Upper lobe of left lung (tissue), 6 donors: Measurements from ENCODE around the gene SNTB2. TPM values are rescaled to one million over a fixed set of nuclear protein-coding genes. Genes with fewer than 3 reads are reported as not detected.
A peak's percentile ranks its signal among the peaks of the same experiment; 100 is the strongest.

ENCODE experiments used
- ATAC-seq, 2 donors: fragments of 200-7000 bp; cut with Tn5 transposase; one replicate each; pipeline ENCODE4 v1.9.1; 2022; ENCODE audit warnings: mild to moderate bottlenecking in 2 of 2, moderate library complexity in 2 of 2; ENCODE audit not compliant: low FRiP score in 2 of 2
- DNase-seq, 2 donors: peaks; one replicate each; pipeline ENCODE4 v3.0.0-alpha.2; 2019 to 2020
- H3K27ac ChIP-seq, 4 donors: fragments of 200-600 bp; sonication (generic); one replicate each; pipeline ENCODE4 v1.5.1; 2016 to 2019
- H3K27me3 ChIP-seq, 4 donors: fragments of 200-600 bp; sonication (generic); one replicate each; pipeline ENCODE4 v1.5.1; 2017 to 2019
- H3K36me3 ChIP-seq, 4 donors: fragments of 200-600 bp; sonication (generic); one replicate each; pipeline ENCODE4 v1.5.1; 2016 to 2019
- H3K4me1 ChIP-seq, 4 donors: fragments of 200-600 bp; sonication (generic); one replicate each; pipeline ENCODE4 v1.5.1; 2018 to 2019
- H3K4me3 ChIP-seq, 4 donors: fragments of 200-600 bp; sonication (generic); one replicate each; pipeline ENCODE4 v1.5.1; 2017 to 2019; ENCODE audit warnings: mild to moderate bottlenecking in 2 of 4, moderate library complexity in 1 of 4
- H3K9me3 ChIP-seq, 4 donors: fragments of 200-600 bp; sonication (generic); one replicate each; pipeline ENCODE4 v1.5.1; 2018 to 2019
- CTCF ChIP-seq, 6 experiments: fragments of 450-650 bp in 4 of 6; fragments of 200-600 bp in 2 of 6; sonication (generic) in 2 of 6; IDR thresholded peaks; one replicate each; pipeline ENCODE4 v1.5.1; 2016 to 2019; ENCODE audit warnings: antibody characterized with exemption in 6 of 6
- EP300 ChIP-seq, 4 donors: sonication (generic); formaldehyde crosslinking; IDR thresholded peaks; one replicate each; pipeline ENCODE4 v1.5.1; 2017; ENCODE audit warnings: antibody characterized with exemption in 4 of 4, control low read depth in 2 of 4
- POLR2A ChIP-seq, 4 donors: fragments of 450-650 bp; IDR thresholded peaks; one replicate each; pipeline ENCODE4 v1.5.1; 2016 to 2017; ENCODE audit warnings: antibody characterized with exemption in 4 of 4, mild to moderate bottlenecking in 2 of 4
- POLR2AphosphoS5 ChIP-seq, 2 donors: sonication (generic); formaldehyde crosslinking; IDR thresholded peaks; one replicate each; pipeline ENCODE4 v1.5.1; 2017; ENCODE audit warnings: antibody characterized with exemption in 2 of 2
- WGBS, 2 donors: methylation state at CpG; one replicate each; pipeline ENCODE4 v1.1.5; 2017 to 2018; 5-methylcytosine and 5-hydroxymethylcytosine counted together
- total RNA-seq, 6 donors: library from RNA; depleted of rRNA in 4 of 6; stranded (reverse); fragments of >200 nt in 4 of 6; gene quantifications; one replicate each; pipeline versions ENCODE4 v1.1.0 to v1.2.1, GENCODE V29; 2016 to 2021
- donor health status: DM: no; HTN: no; CAD: no; lungs with moderate emphysema.
- donor health status: DM: no; HTN: yes; CAD: no; lungs with severe emphysema.

Gene SNTB2
- total RNA-seq, 6 donors from 2014 or later, result 24.1 to 41.2 (median 30.5) TPM

- Histone ChIP-seq H3K27ac (no peak overlapping the region), H3K27me3 (no peaks in the 10 kb centered on the region), H3K36me3 (no peaks in the 10 kb centered on the region), H3K4me1 (peaks cover 19 to 31% (median 25%) of the 10 kb centered on the region in 4 donors), H3K9me3 (no peaks in the 10 kb centered on the region), H3K4me3 (no peak overlapping the region)
- no peak for DNase-seq
- ATAC-seq, result no peak
- TF ChIP-seq POLR2A (IDR thresholded peaks at IDR 0.05) (no peak), EP300 (IDR thresholded peaks at IDR 0.05) (no peak), POLR2AphosphoS5 (IDR thresholded peaks at IDR 0.05) (no peak), CTCF (IDR thresholded peaks at IDR 0.05) (no peak)
- WGBS, 2 donors, result 88 to 93% methylated on average over 1 of the region's 1 CpG
Measured at GRCh38 chr16:69219279-69219678, 32.3 kb downstream of the SNTB2 start.

DNA sequence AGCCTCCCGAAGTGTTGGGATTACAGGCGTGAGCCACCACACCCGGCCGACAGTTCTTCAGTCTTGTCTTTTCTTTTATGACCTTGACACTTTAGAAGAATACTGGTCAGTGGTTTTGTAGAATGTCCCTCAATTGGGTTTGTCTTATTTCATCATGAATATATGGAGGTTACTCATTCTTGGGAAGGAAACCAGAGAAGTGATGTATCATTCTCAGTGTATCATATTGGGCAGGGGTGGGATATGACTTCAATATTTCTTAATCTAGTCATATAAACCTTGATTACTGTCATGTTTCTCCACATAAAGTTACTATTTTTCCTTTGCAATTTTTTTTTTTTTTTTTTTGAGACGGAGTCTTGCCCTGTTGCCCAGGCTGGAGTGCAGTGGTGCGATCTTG lies 36.9 kb downstream of the SNTB2 start:
- DNase-seq, result no peak

GRCh38 chr16:69225121-69225520 lies 38.2 kb downstream of the SNTB2 start:
- no peaks in the 10 kb centered on the region for H3K9me3 ChIP-seq
- peaks cover 16 to 26% (median 22%) of the 10 kb centered on the region in 4 donors for H3K4me1 ChIP-seq
- WGBS, 2 donors, result 67 to 74% methylated on average over 7 of the region's 7 CpGs
- TF ChIP-seq CTCF (IDR thresholded peaks at IDR 0.05) (no peak), POLR2AphosphoS5 (IDR thresholded peaks at IDR 0.05) (peak in 1 of 2 donors; percentile 32)
- H3K36me3 ChIP-seq, result no peaks in the 10 kb centered on the region
- H3K27ac ChIP-seq, result peak overlapping the region in 1 of 4 donors; percentile 77
- no peak for DNase-seq
- no peak overlapping the region for H3K4me3 ChIP-seq
- no peak for ATAC-seq
- H3K27me3 ChIP-seq, result no peaks in the 10 kb centered on the region

More for the DNA sequence above, 36.9 kb downstream of the SNTB2 start:
- Histone ChIP-seq H3K27me3 (no peaks in the 10 kb centered on the region), H3K4me1 (peaks cover 16 to 26% (median 22%) of the 10 kb centered on the region in 4 donors), H3K27ac (peak overlapping the region in 1 of 4 donors; percentile 23), H3K4me3 (no peak overlapping the region), H3K36me3 (no peaks in the 10 kb centered on the region), H3K9me3 (no peaks in the 10 kb centered on the region)
- peak in 1 of 2 donors; percentile 59 for ATAC-seq
- 92 to 95% methylated on average over 6 of the region's 6 CpGs for WGBS, 2 donors
- TF ChIP-seq EP300 (IDR thresholded peaks at IDR 0.05), result no peak
- no peak for TF ChIP-seq POLR2AphosphoS5 (IDR thresholded peaks at IDR 0.05)
- no peak for TF ChIP-seq POLR2A (IDR thresholded peaks at IDR 0.05)

- Histone ChIP-seq H3K27ac (no peak overlapping the region), H3K4me1 (peaks cover 3 to 21% (median 9%) of the 10 kb centered on the region in 4 donors), H3K36me3 (no peaks in the 10 kb centered on the region), H3K27me3 (no peaks in the 10 kb centered on the region), H3K4me3 (no peak overlapping the region), H3K9me3 (no peaks in the 10 kb centered on the region)
- DNase-seq (no peak), ATAC-seq (no peak)
- TF ChIP-seq POLR2A (IDR thresholded peaks at IDR 0.05), result no peak
- TF ChIP-seq POLR2AphosphoS5 (IDR thresholded peaks at IDR 0.05), result no peak
- no peak for TF ChIP-seq CTCF (IDR thresholded peaks at IDR 0.05)
- no peak for TF ChIP-seq EP300 (IDR thresholded peaks at IDR 0.05)
Measured at GRCh38 chr16:69233124-69233523, 46.2 kb downstream of the SNTB2 start.

GRCh38 chr16:69234460-69234859 lies 47.5 kb downstream of the SNTB2 start:
- no peak overlapping the region for H3K4me3 ChIP-seq
- DNase-seq, result no peak
- no peaks in the 10 kb centered on the region for H3K9me3 ChIP-seq
- no peak overlapping the region for H3K27ac ChIP-seq
- ATAC-seq, result no peak
- no peaks in the 10 kb centered on the region for H3K27me3 ChIP-seq
- no peaks in the 10 kb centered on the region for H3K36me3 ChIP-seq
- peaks cover 3 to 21% (median 13%) of the 10 kb centered on the region in 4 donors for H3K4me1 ChIP-seq
- no peak for TF ChIP-seq POLR2A (IDR thresholded peaks at IDR 0.05)
- TF ChIP-seq CTCF (IDR thresholded peaks at IDR 0.05), result no peak
- no peak for TF ChIP-seq POLR2AphosphoS5 (IDR thresholded peaks at IDR 0.05)
- no peak for TF ChIP-seq EP300 (IDR thresholded peaks at IDR 0.05)
- WGBS, 2 donors, result 80 to 86% methylated on average over 3 of the region's 3 CpGs
